Activated effector memory CD4-positive, alpha-beta T cell treated with Interleukin-2 at 50 U/mL for 16 hours (primary cell): ENCODE measurements around the gene C19orf38.
"Not testable (repeated sequence)": the region's sequence is repeated elsewhere in the genome, so short reads cannot be mapped to it uniquely, and the experiment has no call there.

ENCODE experiments used
- DNase-seq: peaks from one replicate; pipeline ENCODE4 v3.0.0-alpha.2; 2020

Gene C19orf38

DNA sequence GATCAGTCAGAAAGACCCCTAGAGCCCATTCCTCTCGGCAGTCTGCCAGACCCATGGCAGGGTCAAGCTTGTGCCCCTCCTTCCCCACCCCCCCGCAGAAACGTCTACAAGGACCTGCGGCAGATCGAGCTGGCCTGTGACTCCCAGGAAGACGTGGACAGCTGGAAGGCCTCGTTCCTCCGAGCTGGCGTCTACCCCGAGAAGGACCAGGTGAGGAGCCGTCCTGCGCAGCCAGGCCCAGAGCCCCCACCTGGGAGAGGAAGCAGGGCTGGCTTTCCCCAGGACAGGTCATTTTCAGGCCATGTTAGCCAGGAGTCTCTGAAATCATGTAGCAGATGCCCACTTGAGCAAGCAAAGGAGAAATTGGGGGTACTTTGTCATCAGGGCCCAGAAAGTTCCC is 24.5 kb upstream of the C19orf38 start:
- no peak for DNase-seq

GRCh38 chr19:10826231-10826630 is 22.0 kb upstream of the C19orf38 start:
- DNase-seq = no peak

GRCh38 chr19:10826846-10827245 is 21.4 kb upstream of the C19orf38 start:
- no peak for DNase-seq

DNA sequence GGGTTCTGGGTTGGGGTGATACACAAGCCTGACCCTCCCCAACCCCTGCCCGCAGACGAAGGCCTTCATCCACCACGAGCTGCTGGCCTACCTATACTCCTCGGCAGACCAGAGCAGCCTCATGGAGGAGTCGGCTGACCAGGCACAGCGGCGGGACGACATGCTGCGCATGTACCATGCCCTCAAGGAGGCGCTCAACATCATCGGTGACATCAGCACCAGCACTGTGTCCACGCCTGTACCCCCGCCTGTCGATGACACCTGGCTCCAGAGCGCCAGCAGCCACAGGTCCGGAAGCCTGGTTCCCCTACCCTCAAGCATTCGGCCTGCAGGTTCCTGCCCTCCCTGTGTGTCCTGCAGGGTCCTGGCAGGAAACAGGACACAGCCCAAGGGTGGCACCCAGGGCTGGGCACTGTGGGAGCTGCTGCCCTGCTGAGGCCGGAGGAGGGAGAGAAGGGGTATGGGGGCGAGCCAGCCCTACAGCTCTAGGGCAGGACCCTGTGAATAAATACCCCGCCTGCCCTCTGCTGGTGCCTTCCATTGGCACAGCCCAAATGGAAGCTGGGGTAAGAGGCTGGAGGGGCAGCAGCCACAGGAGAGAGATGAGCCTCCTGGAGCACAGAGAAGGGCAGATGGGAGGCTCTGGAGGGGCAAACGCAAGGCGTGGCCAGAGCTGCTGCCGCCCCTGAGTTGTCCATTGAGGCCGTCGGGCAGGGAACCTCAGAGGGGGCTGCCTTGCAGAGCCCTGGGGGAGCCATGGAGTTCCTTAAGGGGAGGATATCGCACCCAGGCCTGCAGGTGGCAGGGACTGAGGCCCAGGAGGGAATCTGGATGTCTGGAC is 19.0 kb upstream of the C19orf38 start:
- DNase-seq = no peak

- no peak for DNase-seq
These were observed 18.2 kb upstream of the C19orf38 start for GRCh38 chr19:10829967-10830366.

DNA sequence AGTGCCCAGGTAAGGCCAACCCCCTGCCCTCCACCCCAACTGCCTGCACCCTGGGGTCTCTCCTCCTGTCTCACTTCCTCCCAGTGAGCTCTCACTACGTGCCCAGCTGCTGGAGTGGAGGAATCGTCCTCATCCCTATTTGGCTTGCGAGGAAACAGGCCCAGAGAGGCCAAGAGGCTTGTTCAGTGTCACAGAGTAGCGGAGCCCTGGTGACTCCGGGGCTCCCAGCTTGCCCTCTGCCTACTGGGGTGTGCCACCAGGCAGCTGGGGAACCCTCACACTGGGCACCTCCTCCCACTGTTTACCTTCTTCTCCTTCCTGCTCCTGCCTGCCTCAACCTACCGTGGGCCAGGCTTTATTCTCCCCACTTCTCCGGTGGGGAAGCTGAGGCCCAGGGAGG is 17.8 kb upstream of the C19orf38 start:
- DNase-seq = no peak

DNA sequence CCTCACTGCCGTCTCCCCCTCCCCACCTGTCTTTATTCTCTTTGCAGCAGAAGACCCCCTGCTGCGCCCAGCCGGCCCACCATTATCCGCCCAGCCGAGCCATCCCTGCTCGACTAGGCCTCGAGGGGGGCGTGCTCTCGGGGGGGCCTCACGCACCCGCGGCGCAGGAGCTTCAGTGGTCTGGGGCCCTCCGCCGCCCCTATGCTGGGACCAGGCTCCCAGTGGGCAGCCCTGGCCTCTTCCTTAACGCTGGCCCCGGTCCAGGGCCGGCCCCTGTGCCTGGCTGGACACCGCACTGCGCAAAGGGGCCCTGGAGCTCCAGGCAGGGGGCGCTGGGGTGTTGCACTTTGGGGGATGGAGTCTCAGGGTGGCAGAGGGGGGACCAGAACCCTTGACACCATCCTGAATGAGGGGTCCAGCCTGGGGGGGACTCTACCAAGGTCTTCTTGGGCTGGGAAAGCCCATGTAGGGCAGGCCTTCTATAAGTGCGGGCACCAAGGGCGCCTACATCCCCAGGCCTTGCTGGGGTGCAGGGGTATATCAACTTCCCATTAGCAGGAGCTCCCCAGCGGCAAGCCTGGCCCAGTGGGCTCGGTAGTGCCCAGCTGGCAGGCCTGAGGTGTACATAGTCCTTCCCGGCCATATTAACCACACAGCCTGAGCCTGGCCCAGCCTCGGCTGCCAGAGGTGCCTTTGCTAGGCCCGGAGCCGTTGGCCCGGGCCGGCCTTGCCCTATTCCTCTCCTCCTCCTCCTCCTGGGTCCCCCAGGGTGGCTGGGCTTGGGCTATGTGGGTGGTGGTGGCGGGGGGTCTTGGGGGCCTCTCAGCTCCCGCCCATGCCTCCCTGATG is 17.1 kb upstream of the C19orf38 start:
- DNase-seq = no peak

GRCh38 chr19:10831987-10832938 is 16.0 kb upstream of the C19orf38 start:
- DNase-seq = no peak

GRCh38 chr19:10832939-10833296 is 15.3 kb upstream of the C19orf38 start:
- no peak for DNase-seq

DNA sequence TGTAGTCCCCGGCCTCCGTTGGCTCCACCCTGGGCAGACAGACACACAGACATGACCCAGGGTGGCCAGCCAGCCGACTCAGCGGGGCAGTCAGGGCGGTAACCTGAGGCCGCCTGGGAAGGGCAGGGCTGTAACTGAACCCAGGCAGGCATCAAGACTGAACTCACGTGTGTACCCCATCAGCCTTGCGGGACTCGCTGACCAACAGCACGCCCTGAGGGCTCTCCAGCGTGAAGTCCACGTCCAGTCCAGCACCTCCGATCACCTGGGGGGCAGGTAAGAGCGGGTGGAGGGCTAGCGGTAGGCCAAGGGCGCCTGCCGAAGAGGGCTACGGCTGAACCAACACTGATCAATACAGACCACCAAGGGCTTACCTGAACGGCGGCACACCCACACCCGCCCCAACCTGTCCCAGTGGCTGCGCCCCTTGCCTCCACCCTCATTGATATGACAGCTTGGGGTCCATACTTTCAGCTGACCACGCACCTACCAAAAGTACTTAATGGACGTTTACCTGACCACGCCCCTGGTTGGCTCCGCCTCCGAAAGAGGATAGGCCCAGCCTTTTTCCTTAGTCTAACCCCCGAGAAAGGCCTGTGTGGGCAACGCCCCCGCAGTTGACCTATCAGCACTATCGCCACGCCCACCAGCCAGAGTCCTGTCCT is 13.0 kb upstream of the C19orf38 start:
- no peak for DNase-seq

GRCh38 chr19:10835754-10836478 is 12.3 kb upstream of the C19orf38 start, which contains the start of gene TMED1:
TSS of gene TMED1 (minus strand) at chr19:10836212. CDS start at chr19:10836191, 21 bp downstream.
- peak; percentile 86 for DNase-seq

DNA sequence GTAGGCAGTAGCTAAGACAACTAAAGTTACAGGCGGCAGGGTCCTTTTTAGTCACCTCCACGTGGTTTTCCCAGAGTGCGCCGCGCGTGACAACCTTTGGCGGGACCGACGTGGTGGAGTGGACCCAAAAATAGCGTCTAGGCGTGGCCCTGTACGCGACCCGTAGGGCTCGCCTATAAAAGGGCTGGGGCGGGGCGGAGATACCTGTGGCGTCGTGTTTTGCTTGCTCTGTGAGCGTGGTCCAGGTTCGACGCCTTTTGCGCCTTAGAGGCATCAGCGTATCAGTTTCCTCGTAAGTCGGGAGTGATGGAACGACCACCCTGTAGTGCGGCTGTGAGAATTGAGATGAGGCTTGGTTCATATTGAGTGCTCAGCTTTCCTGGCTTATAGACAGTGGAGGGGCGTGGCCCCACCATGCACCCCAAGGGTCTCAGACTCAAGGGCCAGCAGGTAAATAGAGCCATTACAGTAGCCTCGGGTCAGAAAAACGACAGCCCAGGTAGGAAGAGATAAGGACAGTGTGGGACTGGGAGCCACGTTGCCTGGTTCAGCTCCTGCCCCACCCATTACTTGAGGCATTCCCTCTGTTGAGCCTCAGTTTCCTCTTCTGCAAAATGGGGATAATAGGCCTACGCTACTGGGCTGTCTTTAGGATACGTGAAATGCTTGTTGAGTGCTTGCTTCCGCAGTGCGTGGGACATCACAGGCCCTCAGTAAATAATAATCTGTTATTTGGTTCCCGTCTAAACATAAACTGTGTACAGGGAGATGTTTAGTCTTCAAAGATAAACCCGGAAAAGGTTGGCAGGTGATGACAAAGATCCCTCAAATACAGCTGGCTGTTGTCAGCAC is 11.5 kb upstream of the C19orf38 start:
- DNase-seq = no peak

DNA sequence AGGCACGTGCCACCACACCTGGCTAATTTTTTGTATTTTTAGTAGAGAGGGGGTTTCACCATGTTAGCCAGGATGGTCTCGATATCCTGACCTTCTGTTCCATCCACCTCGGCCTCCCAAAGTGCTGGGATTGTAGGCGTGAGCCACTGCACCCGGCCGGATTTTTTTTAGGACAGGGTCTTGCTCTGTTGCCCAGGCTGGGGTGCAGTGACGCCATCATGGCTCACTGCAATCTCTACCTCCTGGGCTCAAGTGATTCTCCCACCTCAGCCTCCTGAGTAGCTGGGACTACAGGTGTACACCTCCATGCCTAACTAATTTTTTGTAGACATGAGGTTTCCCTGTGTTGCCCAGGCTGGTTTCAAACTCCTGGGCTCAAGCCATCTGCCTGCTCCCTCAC is 10.6 kb upstream of the C19orf38 start:
- not testable (repeated sequence) for DNase-seq

- DNase-seq = no peak
These were observed 9.8 kb upstream of the C19orf38 start for GRCh38 chr19:10838377-10838776.

DNA sequence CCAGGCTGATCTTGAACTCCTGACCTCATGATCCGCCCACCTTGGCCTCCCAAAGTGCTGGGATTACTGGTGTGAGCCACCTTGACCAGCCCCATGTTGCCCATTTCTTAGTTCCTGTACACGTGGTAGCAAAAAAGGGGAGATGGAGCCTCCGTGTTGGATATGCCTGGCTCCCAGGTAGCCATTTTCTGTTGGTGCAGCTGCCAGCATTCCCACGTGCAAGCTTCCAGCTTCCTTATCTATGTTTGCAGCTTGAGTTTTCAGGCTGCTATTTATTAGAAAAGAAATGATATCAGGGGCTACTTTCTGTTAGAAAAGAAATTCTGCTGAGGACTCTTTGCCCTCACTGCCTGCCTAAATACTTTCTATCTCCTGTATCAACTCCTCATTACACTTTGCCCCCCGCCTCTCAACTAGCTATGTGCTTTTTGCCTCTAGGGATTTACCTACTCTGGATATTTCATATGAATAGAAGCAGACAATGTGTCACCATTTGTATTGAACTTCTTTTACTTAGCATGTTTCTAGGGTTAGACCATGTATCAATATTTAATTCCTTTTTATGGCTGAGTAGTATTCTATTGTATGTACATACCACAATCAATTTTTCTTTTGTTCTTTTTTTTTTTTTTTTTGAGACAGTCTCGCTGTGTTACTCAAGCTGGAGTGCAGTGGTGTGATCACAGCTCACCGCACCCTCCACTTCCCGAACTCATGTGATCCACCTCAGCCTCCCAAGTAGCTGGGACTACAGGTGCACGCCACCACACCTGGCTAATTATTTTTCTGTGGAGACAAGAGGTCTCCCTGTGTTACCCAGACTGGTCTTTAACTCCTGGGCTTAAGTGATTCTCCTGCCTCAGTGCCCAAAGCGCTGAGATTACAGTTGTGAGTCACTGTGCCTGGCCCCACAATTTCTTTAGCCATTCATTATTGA is 8.8 kb upstream of the C19orf38 start:
- DNase-seq = no peak

DNA sequence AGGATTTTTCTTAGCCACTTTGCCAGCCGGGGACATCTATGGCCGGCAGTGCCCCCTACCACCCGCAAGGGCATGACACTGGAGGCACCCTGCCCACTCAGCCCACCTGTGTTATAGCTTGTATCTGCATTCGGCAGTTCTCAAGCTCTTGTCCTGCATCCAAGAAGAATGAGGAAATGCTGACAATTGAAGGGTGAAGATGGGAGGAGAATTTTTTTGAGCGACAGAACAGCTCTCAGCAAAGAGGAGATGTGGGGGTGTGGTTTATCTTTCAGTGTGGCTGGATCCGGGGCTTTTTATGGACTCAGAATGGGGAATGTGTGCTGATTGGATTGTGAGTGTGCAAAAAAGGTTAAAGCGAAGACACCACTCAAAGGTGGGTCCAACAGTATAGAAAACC is 5.4 kb upstream of the C19orf38 start:
- DNase-seq = no peak

- no peak for DNase-seq
These were observed 1.6 kb upstream of the C19orf38 start for GRCh38 chr19:10846500-10847202.

- no peak for DNase-seq
These were observed 2.4 kb downstream of the C19orf38 start for GRCh38 chr19:10850631-10851030.
